Kasumi-1 (cell line): ENCODE measurements around the gene SLC22A4.

Experiments used
- DNase-seq, 2 experiments: peaks; one replicate each; lab custom pipeline; 2025; lab: John Stamatoyannopoulos, UW

Gene SLC22A4

DNA sequence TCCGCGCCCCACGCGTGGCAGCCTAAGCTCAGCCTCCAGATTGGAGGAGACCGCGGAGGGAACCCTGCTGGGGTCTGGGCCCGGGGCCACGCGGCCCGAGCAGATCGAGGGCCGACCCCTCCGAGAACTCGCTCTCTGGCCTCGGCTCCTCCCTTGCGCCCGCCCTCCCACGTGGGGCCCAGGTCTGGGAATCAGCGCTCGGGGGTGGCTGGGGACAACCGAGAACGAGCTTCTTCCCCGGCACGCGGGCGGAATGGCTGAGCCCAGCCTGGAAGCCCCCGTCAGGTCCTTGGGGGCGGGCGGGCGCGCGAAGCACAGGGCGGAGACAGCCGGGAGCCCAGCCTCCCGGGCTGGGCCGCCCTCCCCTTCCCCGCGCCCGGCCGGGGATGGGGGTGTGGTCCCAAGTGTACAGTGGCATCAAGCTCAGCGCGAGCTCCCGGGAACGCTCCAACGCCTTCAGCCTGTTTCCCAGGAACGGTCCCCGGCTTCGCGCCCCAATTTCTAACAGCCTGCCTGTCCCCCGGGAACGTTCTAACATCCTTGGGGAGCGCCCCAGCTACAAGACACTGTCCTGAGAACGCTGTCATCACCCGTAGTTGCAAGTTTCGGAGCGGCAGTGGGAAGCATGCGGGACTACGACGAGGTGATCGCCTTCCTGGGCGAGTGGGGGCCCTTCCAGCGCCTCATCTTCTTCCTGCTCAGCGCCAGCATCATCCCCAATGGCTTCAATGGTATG, at the start of gene SLC22A4:
Gene SLC22A4, plus strand, starts transcription at position 403 of the 736 bp plus-strand sequence. Its CDS starts 223 bp downstream, at position 626.
- DNase-seq = peak; percentile 91 to 93

DNA sequence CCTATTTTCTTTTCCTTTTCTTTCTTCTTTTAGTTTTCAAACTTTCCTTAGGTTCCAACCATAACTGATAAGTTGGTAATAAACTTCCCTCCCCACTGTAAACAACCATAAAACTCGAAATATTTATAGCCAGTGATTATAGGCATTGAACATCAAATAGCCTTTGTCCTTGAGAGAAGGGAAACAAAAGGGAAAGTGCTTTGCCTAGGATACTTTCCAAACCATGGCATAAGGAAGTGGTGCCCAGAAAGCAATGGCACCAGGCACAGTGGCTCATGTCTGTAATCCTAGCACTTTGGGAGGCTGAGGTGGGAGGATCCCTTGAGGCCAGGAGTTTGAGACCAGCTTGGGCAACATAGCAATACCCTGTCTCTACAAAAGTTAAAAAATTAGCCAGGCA, 48.6 kb upstream of the SLC22A4 start:
- DNase-seq = no peak

DNA sequence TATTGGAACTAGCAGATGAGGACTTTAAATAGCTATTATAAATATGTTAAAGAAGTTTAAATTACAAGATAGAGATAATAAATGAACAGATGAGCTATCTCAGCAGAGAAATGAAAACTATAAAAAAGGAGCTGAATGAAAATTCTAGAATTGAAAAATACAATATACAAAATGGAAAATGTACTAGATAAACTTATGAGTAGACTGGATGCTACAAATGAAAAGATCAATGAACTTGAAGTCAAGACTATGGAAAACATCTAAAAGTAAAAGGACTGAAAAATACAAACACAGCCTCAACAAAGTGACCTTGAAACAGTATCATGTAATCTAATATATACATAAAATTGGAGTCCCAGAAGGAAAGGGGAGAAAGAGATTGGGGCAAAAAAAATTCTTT, 47.4 kb upstream of the SLC22A4 start:
- DNase-seq = no peak

DNA sequence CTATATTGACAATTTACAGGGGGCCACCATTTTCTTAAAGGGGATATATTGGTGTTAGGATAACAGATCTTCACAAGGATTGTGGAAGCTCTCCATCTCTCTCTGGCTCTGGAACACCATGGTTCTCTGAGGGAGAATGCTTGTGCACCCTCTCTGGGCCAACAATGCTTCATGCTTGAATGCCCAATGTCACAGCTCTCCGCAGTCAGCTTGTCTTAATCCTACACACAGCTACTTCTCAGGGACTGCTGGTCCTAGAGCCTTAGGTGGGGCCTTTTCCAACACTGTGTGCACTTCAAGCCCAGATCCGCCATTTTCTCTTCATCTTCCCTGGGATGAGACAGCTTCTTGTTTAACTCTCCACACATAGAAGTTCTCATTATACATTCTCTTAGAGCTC, 43.6 kb upstream of the SLC22A4 start:
- no peak for DNase-seq

DNA sequence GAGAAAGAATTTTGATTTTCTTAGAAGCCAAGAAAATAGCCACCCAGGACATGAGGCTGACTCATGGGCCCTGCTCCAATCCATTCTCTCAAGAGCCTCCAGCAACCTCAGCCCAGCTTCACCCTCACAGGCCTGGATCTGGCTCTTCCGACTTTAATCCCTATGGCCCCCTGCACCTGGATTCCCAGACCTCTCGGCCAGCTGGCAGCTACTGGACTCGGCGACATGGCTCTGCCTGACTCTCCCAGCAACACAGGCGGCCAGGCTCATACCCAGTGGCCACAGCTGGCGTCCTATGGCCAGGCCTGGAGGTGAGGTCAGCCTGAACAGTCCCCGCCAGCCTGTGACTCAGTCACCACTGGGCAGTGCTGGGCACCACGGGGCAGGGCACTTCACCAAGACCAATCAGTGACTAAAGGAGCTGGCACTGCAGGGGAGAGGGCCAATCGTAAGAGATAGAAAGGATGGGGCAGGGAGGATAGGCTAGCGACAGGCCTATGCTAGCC, 42.9 kb upstream of the SLC22A4 start:
- no peak for DNase-seq

DNA sequence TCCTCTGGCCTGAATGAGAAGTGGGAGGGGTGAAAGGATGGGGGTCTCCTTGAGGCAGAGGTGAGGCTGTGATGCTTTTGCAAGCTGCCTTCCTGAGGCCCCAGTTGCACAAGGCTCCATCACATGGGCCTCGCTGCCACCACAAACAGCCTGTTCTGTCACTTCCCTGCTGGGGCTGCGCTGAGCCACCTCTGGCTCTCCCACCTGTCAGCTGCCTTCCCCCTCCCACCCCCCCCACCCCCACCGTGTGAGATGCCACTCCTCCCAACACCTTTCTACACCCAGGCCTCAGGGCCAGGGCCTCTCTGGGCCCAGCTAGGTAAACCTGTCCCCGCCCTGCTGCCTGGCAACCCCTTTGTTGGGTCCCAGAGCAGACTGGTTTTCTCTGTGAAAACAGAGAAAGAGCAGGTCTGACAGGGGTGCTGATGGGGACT, 41.2 kb upstream of the SLC22A4 start:
- no peak for DNase-seq

DNA sequence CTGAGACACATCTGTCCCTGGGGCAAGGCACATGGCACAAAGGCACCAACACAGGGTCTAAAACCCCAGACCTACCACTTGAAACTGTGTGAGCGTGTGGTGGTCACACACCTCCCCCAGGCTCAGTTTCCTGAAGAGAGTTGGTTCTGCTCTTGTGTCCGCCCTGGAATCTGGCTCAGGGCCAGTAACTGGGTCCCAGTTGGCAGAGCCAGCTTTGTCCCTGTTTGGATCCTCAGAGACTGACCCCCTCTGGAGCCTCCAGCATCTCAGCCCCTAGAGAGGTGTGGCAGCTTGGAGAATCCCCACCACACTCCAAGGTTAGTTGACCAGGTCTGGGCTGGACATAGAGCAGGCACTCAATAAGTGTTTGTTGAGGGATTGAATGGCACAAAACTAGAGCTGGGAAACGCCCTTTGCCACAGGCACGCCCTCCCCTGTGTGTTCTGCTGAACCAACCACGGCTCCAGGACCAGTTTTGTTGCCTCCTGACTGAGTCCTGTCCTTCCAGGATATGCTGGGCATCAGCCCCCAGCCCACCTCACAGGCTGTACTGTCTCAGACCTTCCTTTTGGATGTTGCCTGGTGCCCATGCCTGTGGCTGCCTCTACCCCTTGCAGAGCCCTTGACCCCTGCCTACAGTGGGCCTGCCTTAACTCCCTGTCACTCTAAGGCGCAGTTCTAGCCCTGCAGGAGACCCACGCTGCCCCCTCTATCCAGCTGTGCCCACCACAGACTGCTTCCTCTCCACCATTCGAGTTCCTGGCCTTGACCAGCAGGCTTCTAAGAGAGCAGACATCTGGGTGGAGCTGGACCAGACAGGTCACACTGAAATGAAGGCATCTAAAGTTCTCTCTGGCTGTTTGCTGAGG, 40.5 kb upstream of the SLC22A4 start:
- no peak for DNase-seq

DNA sequence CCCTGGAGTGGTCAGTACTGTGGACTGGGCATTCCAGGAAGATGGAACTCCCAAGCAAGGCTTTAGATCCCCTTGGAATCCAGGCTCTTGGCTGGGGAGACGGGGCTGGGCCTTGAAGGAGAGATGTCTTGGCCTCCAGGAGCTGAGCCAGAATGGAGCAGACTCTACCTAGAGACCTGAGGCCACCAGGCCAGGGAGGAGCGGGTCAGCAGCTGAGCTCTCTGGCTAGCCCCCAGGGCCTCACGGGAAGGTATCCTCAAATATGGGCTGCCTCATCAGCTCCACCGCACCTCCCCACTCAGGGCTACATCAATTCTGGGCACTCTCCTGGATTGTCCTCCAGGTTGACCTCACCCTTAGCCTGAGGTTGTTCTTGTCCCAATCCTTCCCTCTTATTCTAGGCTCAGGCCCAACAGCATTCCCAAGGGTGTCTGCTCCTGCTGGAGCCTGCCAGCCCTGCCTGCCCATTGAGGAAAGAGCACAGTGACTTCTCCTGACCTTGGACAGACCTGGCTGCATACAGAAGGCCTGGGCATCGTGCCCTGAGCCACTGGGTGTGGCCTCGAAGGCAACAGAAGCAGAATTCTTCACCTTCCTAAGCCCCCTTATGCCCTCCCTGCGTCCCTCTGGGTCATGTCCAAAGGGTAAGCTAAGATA, 39.7 kb upstream of the SLC22A4 start:
- DNase-seq = no peak

DNA sequence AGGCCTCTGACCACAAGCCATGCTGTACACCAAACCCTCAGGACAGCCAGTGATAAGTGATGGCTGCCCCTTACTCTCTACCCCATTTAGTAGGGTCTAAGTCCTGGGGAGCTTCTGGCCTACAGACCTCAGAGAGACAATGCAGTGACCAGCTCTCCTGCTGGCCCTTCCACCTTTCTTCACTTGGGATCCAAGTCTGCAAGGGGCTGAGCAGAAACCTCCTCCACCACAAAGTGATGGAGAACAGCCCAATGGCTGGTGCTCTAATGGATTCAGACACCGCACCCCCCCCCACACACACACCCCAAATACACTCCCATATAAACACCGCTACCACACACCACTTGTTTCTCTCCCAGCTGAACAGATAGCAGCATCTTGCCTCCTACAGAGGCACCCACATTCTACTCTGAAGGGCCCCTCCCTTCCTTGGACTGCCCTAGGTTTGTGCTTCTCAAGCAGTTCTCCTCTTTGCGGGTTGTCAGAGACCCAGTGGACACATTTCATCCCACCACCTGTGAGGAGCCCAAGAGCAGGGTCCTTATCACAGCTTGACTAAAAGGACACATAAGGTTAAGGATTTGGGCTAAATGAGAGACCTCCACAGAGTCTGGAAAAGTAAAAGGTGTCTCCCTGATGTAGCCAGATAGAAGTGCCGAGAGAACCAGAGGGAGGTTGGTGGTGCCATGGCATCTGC, 38.0 kb upstream of the SLC22A4 start:
- no peak for DNase-seq

DNA sequence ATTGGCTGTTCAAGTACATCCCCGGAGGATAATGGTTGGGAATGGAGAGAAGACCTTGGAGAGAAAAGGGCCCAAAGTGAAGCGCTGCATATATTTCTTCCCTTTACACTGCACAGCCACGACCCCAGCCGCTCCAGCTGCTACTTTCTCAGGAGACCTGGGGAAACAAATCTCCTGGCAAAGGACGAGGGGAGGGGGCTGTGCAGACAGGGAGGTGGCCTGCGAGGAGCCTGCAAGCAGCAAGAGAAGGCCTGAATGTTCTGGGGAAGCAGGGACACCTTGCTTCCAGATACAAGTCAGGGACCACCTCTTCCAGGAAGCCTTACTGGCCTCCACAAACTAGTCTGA, 37.4 kb upstream of the SLC22A4 start:
- DNase-seq = no peak

DNA sequence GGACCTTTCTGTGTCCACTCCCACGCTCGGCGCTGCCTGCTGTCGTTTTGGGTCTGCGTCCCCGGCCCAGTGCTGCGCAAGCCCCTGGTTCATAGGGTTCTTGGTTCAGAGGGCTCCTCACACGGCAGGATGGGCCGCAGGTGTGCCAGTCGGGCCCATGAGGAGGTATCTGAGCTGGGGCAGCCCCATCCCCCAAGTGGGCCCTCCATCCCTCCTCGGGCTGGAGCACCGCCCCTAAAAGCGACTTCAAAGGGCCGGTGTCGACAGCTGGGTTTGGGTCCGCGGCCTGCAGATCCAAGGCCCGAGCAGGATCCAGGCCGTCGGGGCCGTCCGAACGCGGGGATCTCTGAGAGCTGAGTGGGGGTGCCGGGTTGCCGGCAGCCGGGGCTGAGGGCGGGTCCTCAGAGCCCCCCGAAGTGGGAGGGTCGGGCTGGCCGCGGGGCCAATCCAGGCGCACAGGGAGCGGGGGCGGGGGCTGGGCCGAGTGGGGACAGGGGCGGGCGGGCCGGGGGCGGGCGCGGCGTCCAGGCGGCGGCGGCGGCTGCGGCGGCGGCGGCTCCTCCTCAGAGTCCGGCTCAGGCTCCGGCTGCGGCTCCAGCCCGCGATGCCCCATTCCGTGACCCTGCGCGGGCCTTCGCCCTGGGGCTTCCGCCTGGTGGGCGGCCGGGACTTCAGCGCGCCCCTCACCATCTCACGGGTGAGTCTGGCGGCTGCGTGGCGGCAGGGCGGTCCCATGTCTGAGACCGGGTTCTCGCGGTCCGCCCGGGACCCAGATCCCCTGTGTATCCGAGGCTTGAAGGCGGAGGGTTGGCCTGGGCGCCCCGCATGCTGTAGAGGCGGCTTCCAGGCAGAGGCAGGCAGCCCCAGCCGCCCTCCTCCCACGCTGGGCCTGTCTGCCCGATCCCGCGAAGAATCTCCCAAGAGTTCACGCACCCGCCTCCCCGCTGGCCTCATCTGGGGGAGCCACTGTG, 36.8 kb upstream of the SLC22A4 start, which contains the start of gene PDLIM4:
Gene PDLIM4, plus strand, starts transcription at position 566 of the 971 bp plus-strand sequence. Its CDS starts 39 bp downstream, at position 605.
- DNase-seq = no peak

DNA sequence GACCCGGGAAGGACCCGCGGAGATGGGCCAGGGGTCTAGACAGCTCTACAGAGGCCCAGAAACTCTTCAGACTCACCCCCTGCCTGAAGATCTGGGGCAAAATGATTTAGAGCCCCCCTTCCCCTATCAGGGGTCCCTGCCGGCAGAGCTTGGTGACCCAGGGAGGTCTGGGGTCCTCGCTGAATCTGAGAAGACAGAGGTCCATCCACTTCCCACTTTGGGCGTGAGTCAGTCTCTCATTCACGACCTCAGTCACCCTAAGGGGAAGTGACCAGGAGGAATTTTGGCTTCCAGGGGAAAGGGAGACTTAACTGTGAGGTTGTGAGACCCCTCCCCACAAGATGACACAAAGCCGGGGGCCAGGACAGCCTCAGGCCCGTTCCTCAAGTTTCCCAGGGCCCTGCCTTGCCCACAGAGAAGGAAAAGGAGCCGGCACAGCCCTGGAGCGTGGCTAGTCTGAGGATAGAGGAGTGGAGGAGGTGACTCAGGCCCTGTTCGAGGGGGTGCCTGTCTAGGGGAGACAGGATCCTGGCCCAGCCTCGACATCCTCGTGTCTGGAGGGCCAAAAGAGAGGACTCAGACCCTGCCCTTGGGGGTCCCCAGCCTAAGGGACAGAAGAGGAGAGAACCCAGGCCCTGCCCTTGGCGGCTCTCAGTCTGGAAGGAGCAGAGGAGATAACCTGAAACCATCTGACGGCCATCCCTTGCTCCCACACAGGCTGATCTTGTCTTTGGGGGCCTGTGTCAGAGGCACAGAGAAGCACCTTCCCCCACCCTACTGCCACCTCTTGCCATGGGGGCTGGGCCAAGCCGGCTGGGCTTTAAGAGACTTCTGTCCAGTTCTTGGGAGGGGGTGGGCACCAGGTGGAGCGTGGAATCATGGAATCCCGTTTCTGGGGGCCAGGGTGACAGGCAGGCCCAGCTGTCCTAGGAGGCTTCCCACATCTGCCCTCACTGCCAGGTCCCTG, 35.8 kb upstream of the SLC22A4 start:
- no peak for DNase-seq

DNA sequence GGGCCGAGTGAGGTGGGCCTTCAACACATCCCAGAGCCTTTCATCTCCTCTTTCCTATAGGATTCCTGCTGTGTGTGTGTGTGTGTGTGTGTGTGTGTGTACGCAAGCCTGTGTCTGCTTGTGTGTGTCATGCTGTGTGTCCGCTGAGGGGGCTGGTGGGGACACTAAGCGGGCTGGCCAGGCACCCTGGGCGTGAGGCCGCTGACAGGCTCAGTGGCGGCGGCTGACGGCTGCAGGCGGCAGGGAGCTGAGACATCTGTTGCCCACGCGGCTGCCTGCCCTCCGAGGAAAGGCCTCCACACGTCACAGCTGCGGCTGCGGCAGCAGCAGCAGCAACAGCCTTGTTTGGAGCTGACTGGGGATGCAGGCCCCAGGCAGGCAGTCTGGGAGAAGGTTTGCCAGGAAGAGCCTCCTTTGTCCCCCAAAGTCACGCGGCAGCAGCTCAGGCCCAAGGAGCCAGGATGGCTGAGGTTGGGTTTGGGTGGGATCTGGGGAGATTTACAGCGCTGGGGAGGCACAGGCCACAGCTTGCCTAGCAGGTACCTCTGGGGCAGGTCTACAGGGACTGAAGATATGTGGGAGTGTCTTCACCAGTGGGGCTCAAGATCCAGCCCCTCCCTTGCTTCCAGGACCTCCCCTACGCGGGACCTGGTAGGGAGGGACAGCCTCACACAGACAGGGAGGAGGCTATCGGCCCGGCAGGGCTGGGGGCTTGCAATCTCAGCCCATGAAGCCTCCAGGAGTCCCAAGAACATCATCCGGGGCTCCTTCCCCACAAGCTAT, 34.9 kb upstream of the SLC22A4 start:
- DNase-seq = no peak

DNA sequence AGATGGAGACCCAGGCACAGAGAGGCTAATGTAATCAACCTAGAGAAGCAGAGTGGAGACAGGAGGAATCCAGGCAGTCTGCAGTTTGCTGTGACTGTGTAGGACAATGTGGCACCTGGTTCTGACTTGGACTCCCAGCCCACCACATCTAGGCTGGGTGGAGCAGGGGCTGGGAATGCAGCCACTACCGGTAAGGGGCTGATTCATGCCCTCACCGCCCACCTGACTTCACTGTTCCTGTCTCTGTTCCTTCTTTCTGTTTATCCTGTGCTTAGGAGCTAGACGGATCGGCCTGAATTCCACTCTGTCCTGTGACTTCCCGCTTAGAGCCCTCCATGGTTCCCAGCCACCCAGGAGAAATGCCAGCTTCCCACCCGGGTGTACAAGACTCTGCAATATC, 34.1 kb upstream of the SLC22A4 start:
- DNase-seq = no peak

DNA sequence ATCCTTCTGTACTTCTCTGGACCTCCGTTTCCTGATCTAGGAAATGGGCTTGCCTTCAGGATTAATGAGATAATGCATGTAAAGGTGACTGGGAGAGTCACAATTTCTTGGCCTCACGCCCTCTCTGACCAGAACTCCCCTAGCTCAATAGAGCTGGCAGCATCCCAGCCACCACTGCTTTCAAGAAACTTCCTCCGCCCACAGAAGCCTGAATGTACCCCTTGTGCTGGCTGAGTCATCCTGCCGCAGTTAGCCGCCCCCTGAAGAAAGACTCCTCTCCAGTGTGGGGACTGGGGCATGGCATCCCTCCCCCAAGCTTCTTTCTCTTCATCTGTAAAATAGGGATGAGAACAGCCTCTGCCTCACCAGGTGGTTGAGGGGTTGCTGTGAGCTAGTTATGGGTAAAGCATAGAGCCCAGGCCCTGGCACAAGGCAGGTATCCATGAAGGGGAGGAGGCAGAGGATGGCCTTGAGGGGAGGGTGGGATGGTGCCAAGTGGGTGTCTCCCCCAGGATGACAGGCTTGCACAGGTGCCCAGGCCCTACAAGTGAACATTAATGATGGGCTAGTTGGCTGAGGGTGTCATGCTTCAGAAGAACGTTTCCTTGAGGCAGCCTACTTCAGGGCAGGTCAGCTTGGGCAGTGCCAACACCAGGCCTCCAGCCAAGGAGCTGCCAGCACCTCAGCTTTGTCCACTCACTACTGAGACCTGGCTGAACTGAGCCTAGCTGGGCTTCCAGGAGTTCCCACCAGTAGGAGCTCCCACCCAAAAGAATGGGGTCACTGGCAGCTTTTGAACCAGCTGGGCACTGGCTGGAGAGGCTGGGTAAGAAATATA, 33.3 kb upstream of the SLC22A4 start:
- DNase-seq = peak; percentile 20 to 30

DNA sequence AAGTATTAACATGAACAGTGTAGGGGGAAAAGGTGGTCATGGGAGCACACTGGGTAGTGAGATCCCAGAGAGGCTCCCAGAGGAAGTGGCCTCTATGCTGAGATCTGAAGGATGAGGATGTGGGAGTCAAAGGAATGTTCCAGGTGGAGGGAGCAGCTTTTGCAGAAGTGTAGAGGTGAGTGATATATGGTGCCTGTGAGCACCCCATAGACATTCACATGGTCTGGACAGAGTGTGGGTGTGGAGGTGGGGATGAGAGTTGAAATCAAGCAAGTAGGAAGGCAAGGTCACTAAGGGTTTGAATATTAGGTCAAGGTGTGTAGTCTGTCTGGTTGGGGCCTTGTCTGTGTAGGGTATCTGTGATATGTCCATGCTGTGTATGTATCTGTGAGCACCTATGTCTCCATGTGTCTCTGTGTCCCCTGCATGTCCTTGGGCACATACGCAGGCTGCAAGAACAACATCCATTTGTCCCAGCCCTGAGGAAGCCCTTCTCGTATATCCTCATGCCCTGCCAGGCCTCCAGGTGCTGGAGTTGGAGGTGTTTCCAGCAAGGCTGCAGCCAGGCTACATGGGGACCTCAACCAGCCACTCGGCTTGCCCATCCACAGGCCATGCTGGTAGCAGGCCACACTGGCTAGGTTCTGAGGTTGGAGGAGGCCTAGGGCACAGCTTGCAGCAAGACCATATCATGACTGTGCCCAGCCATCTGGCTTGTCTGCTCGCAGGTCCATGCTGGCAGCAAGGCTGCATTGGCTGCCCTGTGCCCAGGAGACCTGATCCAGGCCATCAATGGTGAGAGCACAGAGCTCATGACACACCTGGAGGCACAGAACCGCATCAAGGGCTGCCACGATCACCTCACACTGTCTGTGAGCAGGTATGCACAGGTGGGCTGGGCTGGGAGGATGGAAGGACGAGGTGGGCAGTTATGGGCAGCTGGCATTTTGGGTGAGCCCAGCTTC, 32.0 kb upstream of the SLC22A4 start:
- DNase-seq = no peak
